DOHH2 (cell line): ENCODE data around the gene FBXL5.
A peak's percentile ranks its signal among the peaks of the same experiment; 100 is the strongest.

ENCODE experiments used
- H3F3A ChIP-seq: fragments of 200-600 bp; sonication (generic), shearing (Covaris generic); 2 replicates; pipeline ENCODE4 v1.6.0; 2016; ENCODE audit warnings: antibody characterized with exemption, mild to moderate bottlenecking; ENCODE audit not compliant: control insufficient read depth, insufficient read depth
- H3K27ac ChIP-seq: fragments of 200-600 bp; sonication (generic); 2 replicates; pipeline ENCODE4 v1.5.1; 2014; ENCODE audit warnings: low read depth, mild to moderate bottlenecking, low read length, moderate library complexity
- H3K27me3 ChIP-seq: fragments of 200-600 bp; sonication (generic); 2 replicates; pipeline ENCODE4 v1.6.1; 2014; ENCODE audit warnings: mild to moderate bottlenecking, low read length, mixed read lengths; ENCODE audit not compliant: control insufficient read depth
- H3K36me3 ChIP-seq: fragments of 200-600 bp; sonication (generic); 2 replicates; pipeline ENCODE4 v1.6.1; 2014; ENCODE audit warnings: mild to moderate bottlenecking, low read length, moderate library complexity, mixed read lengths; ENCODE audit not compliant: control insufficient read depth
- H3K4me1 ChIP-seq: fragments of 200-600 bp; sonication (generic); 2 replicates; pipeline ENCODE4 v1.6.1; 2014; ENCODE audit warnings: mild to moderate bottlenecking, low read length, mixed read lengths; ENCODE audit not compliant: control insufficient read depth
- H3K4me2 ChIP-seq: fragments of 200-600 bp; sonication (generic); 2 replicates; pipeline ENCODE4 v1.6.0; 2014; ENCODE audit warnings: mild to moderate bottlenecking, low read length, moderate library complexity
- H3K4me3 ChIP-seq: fragments of 200-600 bp; sonication (generic); 2 replicates; pipeline ENCODE4 v1.5.1; 2014; ENCODE audit warnings: mild to moderate bottlenecking, low read length, mixed read lengths
- H3K79me2 ChIP-seq: fragments of 200-600 bp; sonication (generic); 2 replicates; pipeline ENCODE4 v1.6.1; 2014; ENCODE audit warnings: mild to moderate bottlenecking, low read length, mixed read lengths; ENCODE audit not compliant: control insufficient read depth
- H3K9me2 ChIP-seq: fragments of 200-600 bp; sonication (generic); replicated peaks from 2 replicates; pipeline ENCODE4 v1.6.1; 2014; ENCODE audit warnings: mild to moderate bottlenecking, low read length, mixed read lengths; ENCODE audit not compliant: control insufficient read depth
- H3K9me3 ChIP-seq: fragments of 200-600 bp; sonication (generic); 2 replicates; pipeline ENCODE4 v1.6.1; 2014; ENCODE audit warnings: antibody characterized with exemption, low read length, mixed read lengths; ENCODE audit not compliant: control insufficient read depth, insufficient read depth
- H4K20me1 ChIP-seq: fragments of 200-600 bp; sonication (generic); 2 replicates; pipeline ENCODE4 v1.6.0; 2014; ENCODE audit warnings: low read depth, mild to moderate bottlenecking, antibody characterized with exemption, low read length, moderate library complexity; ENCODE audit not compliant: control insufficient read depth, insufficient read depth
- EZH2phosphoT487 ChIP-seq: fragments of 200-600 bp; sonication (generic); IDR thresholded peaks from 2 replicates; pipeline ENCODE4 v1.6.1; 2017; ENCODE audit warnings: borderline replicate concordance, mild to moderate bottlenecking, antibody characterized with exemption, low read length, moderate library complexity, mixed read lengths
- TF ChIP-seq, protein P1 (sequence below): fragments of 200-600 bp; sonication (generic); IDR thresholded peaks from one replicate; pipeline ENCODE4 v1.5.1; 2014; ENCODE audit warnings: antibody characterized with exemption, mild to moderate bottlenecking, low read depth, low read length; ENCODE audit not compliant: poor library complexity, severe bottlenecking

FBXL5 gene

DNA sequence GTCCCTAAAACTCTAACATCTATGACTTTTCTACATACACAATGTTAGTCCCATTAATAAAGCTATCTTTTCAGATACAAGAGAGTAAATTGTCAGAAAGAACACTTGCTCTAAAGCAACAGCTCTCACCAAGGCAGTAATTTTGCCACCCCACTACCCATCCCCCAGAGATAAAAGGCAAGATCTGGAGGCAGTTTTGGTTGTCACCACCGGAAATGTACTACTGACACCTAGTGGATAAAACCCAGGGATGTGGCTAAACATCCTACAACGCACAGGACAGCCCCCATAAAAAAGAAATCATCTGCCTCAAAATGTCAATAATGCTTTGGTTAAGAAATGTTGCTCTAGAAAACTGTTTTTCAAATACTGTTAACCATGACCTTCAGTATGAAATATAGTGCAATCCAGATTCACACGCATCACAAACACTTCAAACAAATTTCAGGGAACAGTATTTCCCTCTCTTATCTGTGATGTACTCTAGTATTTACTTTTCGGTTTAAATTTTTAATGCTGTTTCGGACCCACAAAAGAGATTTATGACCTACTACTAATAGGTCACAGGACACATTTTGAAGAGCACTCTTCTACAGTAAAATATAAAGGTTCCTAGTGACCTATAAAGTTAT, 5.1 kb downstream of the FBXL5 start:
- no peaks in the 10 kb centered on the region for H3K9me3 ChIP-seq
- H3K9me2 ChIP-seq = no peaks in the 10 kb centered on the region
- peak overlapping the region; percentile 28; the same call in 1 of the 2 replicates for H3K4me3 ChIP-seq
- peaks cover 11% of the 10 kb centered on the region; the same call in 1 of the 2 replicates for H3K36me3 ChIP-seq
- peaks cover 5% of the 10 kb centered on the region for H4K20me1 ChIP-seq
- peaks cover 96% of the 10 kb centered on the region for H3K79me2 ChIP-seq
- 0 out of 2 replicates have a peak, but pooled peaks cover 5% of the 10 kb centered on the region for H3F3A ChIP-seq
- TF ChIP-seq EZH2phosphoT487 = no peak
- TF ChIP-seq, protein P1, sequence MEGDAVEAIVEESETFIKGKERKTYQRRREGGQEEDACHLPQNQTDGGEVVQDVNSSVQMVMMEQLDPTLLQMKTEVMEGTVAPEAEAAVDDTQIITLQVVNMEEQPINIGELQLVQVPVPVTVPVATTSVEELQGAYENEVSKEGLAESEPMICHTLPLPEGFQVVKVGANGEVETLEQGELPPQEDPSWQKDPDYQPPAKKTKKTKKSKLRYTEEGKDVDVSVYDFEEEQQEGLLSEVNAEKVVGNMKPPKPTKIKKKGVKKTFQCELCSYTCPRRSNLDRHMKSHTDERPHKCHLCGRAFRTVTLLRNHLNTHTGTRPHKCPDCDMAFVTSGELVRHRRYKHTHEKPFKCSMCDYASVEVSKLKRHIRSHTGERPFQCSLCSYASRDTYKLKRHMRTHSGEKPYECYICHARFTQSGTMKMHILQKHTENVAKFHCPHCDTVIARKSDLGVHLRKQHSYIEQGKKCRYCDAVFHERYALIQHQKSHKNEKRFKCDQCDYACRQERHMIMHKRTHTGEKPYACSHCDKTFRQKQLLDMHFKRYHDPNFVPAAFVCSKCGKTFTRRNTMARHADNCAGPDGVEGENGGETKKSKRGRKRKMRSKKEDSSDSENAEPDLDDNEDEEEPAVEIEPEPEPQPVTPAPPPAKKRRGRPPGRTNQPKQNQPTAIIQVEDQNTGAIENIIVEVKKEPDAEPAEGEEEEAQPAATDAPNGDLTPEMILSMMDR = peak; percentile 82
- no peaks in the 10 kb centered on the region for H3K27me3 ChIP-seq
- H3K4me2 ChIP-seq = peak overlapping the region; percentile 49
- no peak overlapping the region for H3K27ac ChIP-seq
- peaks cover 51% of the 10 kb centered on the region for H3K4me1 ChIP-seq

DNA sequence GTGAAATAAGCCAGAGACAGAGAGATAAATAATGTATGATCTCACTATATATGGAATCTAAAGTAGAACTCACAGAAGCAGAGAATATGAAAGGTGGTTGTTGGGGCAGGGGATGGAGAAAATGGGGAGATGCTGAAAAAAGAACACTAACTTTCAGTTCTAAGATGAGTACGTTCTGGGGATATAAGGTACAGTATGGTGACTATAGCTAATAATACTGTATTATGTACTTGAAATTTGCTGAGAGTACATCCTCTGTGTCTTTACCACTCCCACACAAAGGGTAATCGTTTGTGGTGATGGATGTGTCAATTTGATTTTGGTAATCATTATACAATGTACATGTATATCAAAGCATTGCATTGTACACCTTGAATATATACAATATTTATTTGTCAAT, 6.6 kb downstream of the FBXL5 start:
- Histone ChIP-seq H3K4me1 (peaks cover 45% of the 10 kb centered on the region), H3K9me2 (no peaks in the 10 kb centered on the region), H4K20me1 (no peaks in the 10 kb centered on the region; the same call in 1 of the 2 replicates), H3F3A (peaks cover 5% of the 10 kb centered on the region; the same call in 1 of the 2 replicates), H3K27me3 (no peaks in the 10 kb centered on the region), H3K9me3 (no peaks in the 10 kb centered on the region), H3K4me2 (no peak overlapping the region), H3K27ac (no peak overlapping the region), H3K79me2 (peaks cover 97% of the 10 kb centered on the region), H3K36me3 (peaks cover 8% of the 10 kb centered on the region; the same call in 1 of the 2 replicates), H3K4me3 (no peak overlapping the region)
- TF ChIP-seq, protein P1 = no peak
- TF ChIP-seq EZH2phosphoT487 = no peak

DNA sequence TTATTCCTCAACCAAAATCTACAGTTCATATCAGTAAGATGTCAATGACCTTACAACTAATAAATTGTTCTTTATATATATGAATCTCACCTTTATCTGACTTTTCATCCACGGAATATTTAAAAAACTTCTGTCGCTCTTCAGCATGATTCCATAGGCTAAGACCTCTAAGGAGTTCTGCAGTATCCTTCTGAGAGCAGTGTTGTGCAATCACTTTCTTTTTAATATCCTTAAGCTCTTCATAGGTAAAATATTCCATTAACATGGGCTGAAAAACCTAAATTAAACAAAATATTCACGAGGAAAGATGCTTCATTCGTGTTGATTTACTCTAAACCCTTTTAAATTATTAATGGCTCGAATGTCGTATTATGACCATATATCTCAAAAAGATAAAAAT, 16.7 kb downstream of the FBXL5 start:
- TF ChIP-seq EZH2phosphoT487 = no peak
- TF ChIP-seq, protein P1 = no peak
- Histone ChIP-seq H3K9me2 (no peaks in the 10 kb centered on the region), H3K36me3 (peaks cover 74% of the 10 kb centered on the region), H3K4me2 (no peak overlapping the region), H4K20me1 (no peaks in the 10 kb centered on the region), H3K27me3 (no peaks in the 10 kb centered on the region), H3K4me3 (no peak overlapping the region), H3K9me3 (no peaks in the 10 kb centered on the region), H3K27ac (no peak overlapping the region), H3K79me2 (peaks cover 20% of the 10 kb centered on the region), H3K4me1 (peaks cover 14% of the 10 kb centered on the region), H3F3A (no peaks in the 10 kb centered on the region)
